ENCODE data around the gene TOMM7. TPM values are rescaled to one million over a fixed set of nuclear protein-coding genes. Genes with fewer than 3 reads are reported as not detected.

TOMM7 gene
- total RNA-seq, 4 donors from 2014 or later: 14.5 to 1,156 (median 144) TPM

DNA sequence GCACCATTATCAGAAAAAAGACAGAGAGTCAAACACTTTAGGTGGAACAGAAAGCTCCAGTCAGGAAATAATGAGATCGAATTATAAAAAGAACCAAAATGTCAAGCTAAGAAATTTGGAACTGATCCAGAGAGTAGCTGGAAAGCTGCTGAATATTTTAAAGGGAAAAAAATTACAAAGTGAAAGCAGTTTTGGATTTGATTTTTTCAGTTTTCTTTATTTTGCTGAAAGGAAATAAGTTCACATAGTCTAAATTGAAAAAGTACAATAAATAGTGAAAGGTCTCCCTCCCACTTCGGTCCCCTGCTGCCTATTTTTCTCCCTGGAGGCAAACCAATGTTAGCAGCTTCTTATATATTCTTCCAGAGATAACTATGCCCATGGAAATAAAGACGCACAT lies 11.3 kb upstream of the TOMM7 start:
- intact Hi-C loops (cut with DNase I; ENCODE audit: low total_unique reads): no loop called here
- no peaks in the 10 kb centered on the region for H3K36me3 ChIP-seq

DNA sequence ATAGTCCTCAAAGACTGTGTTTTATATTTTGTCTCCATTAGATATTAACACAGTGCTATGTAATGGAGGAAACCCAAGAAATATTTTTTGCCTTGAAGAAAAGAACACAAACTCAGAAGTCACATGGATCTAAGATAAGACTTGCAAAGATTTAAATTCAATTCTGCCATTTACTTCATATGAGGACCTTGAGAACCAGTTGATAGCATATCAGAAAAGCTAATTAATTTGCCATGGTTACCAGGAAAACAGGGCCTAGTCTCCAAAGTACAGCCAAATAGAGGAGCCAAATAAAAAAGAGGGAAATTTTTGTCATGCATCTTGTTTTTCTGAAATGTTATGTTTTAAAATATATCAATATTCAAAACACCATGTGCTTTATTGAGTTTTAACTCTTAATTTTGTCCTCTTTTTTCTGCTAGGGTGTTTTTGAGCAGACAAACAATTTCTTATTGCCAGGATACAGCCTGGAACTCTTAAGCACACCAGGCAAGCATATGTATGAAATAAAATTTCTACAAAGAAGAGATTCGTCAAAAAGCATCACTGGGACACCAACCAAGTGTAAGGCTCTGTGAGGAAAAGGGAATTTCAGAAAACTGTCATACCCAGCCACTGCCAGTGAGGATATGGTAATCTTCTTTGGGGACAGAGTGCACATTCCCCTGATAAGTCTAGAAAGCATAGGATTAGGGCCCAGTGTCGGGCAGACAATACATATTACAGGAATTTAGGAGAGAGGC lies 10.6 kb upstream of the TOMM7 start:
- Histone ChIP-seq H3K9me3 (no peaks in the 10 kb centered on the region), H3K4me3 (no peak overlapping the region), H3K27me3 (no peaks in the 10 kb centered on the region), H3K36me3 (no peaks in the 10 kb centered on the region), H3K27ac (no peak overlapping the region), H3K4me1 (no peaks in the 10 kb centered on the region)
- intact Hi-C loops (cut with DNase I; ENCODE audit: low total_unique reads): no loop called here
- WGBS, 2 donors (ENCODE audit: low coverage in 1 of 2): 57 to 70% methylated on average over 2 of the region's 2 CpGs
- no peak for DNase-seq
- TF ChIP-seq POLR2A (IDR thresholded peaks at IDR 0.05) (no peak), EP300 (IDR thresholded peaks at IDR 0.05; ENCODE audit: low read depth) (no peak), POLR2AphosphoS5 (IDR thresholded peaks at IDR 0.05) (no peak)
- TF ChIP-seq, protein P1, sequence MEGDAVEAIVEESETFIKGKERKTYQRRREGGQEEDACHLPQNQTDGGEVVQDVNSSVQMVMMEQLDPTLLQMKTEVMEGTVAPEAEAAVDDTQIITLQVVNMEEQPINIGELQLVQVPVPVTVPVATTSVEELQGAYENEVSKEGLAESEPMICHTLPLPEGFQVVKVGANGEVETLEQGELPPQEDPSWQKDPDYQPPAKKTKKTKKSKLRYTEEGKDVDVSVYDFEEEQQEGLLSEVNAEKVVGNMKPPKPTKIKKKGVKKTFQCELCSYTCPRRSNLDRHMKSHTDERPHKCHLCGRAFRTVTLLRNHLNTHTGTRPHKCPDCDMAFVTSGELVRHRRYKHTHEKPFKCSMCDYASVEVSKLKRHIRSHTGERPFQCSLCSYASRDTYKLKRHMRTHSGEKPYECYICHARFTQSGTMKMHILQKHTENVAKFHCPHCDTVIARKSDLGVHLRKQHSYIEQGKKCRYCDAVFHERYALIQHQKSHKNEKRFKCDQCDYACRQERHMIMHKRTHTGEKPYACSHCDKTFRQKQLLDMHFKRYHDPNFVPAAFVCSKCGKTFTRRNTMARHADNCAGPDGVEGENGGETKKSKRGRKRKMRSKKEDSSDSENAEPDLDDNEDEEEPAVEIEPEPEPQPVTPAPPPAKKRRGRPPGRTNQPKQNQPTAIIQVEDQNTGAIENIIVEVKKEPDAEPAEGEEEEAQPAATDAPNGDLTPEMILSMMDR (IDR thresholded peaks at IDR 0.05): no peak
- in situ Hi-C loops (cut with MboI; ENCODE audit: low pct_ligation_motif_present in 1 of 4, low pct_unique_long_range_greater_than_20kb in 1 of 4, low sequenced_read_pairs in 3 of 4): loop anchor here in 1 of 4 donors (25.0 kb wide), 1 partner anchor 179 kb away; the partner anchor contains the start of gene HYCC1

More for the DNA sequence above, 11.3 kb upstream of the TOMM7 start:
- TF ChIP-seq EP300 (IDR thresholded peaks at IDR 0.05; ENCODE audit: low read depth): no peak
- no peak for TF ChIP-seq POLR2AphosphoS5 (IDR thresholded peaks at IDR 0.05)
- TF ChIP-seq POLR2A (IDR thresholded peaks at IDR 0.05): no peak
- TF ChIP-seq, protein P1 (IDR thresholded peaks at IDR 0.05): no peak
- no peaks in the 10 kb centered on the region for H3K9me3 ChIP-seq
- in situ Hi-C loops (cut with MboI; ENCODE audit: low pct_ligation_motif_present in 1 of 4, low pct_unique_long_range_greater_than_20kb in 1 of 4, low sequenced_read_pairs in 3 of 4): loop anchor here in 1 of 4 donors (25.0 kb wide), 1 partner anchor 178 kb away; the partner anchor contains the start of gene HYCC1
- H3K27me3 ChIP-seq: no peaks in the 10 kb centered on the region
- no peak for DNase-seq
- H3K4me1 ChIP-seq: no peaks in the 10 kb centered on the region
- H3K4me3 ChIP-seq: no peak overlapping the region
- H3K27ac ChIP-seq: no peak overlapping the region
- 46 to 55% methylated on average over 3 of the region's 3 CpGs for WGBS, 2 donors (ENCODE audit: low coverage in 1 of 2)

DNA sequence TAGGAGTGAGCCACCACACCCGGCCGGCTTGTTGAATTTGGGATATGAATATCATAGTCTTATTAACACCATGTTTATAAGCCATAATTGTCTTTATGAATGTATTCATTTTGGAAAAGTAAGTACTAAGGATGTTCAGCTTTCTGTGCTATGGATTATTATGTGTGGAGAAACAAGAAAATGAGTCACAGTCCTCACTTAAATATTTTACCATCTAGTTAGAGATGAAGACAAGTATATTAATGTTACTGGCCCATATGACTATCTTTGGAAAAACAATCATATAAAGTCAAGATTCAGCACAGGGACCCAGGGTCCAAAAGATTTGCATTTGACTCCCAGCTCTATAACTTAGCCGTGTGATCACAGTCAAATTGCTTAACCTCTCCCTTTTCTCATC lies 9.8 kb upstream of the TOMM7 start:
- intact Hi-C loops (cut with DNase I; ENCODE audit: low total_unique reads) (no loop called here), in situ Hi-C loops (cut with MboI; ENCODE audit: low pct_ligation_motif_present in 1 of 4, low pct_unique_long_range_greater_than_20kb in 1 of 4, low sequenced_read_pairs in 3 of 4) (loop anchor here in 1 of 4 donors (25.0 kb wide), 1 partner anchor 180 kb away; the partner anchor contains the start of gene HYCC1)
- TF ChIP-seq, protein P1 (IDR thresholded peaks at IDR 0.05): no peak
- TF ChIP-seq POLR2A (IDR thresholded peaks at IDR 0.05): no peak
- TF ChIP-seq POLR2AphosphoS5 (IDR thresholded peaks at IDR 0.05): no peak
- no peak for TF ChIP-seq EP300 (IDR thresholded peaks at IDR 0.05; ENCODE audit: low read depth)
- Histone ChIP-seq H3K4me1 (no peaks in the 10 kb centered on the region), H3K4me3 (no peak overlapping the region), H3K27ac (no peak overlapping the region), H3K36me3 (no peaks in the 10 kb centered on the region), H3K9me3 (no peaks in the 10 kb centered on the region), H3K27me3 (peaks cover 4% of the 10 kb centered on the region)
- DNase-seq: no peak
- WGBS, 2 donors (ENCODE audit: low coverage in 1 of 2): 80 to 93% methylated on average over 2 to 3 of the region's 3 CpGs

DNA sequence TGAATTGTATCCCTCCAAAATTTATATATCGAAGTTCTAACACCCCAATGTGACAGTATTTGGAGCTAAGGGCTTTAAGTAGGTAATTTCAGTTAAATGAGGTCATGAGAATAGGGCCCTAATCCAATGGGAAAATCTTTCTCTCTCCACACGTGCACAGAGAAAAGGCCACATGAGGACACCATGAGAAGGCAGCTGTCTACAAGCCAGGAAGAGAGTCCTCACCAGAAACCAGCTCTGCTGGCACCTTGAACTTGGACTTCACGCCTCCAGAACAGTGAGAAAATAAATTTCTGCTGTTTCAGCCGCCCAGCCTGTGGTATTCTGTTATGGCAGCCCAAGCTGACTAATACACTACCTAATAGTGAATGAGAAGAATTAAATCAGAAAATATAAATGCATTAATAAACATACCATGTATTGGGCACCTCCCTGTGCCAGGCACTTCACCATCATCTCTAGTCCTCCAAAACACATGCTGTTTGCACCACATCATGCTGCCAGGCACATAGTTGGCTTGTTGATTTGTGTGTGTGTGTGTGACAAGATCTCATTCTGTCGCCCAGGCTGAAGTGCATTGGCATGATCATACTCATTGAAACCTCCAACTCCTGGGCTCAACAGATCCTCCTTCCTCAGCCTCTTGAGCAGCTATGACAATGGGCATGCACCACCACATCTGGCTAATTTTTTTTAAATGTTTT lies 9.1 kb upstream of the TOMM7 start:
- Histone ChIP-seq H3K27me3 (peaks cover 11% of the 10 kb centered on the region), H3K4me1 (no peaks in the 10 kb centered on the region), H3K36me3 (no peaks in the 10 kb centered on the region), H3K27ac (no peak overlapping the region), H3K9me3 (no peaks in the 10 kb centered on the region), H3K4me3 (no peak overlapping the region)
- no peak for DNase-seq
- TF ChIP-seq POLR2AphosphoS5 (IDR thresholded peaks at IDR 0.05) (no peak), EP300 (IDR thresholded peaks at IDR 0.05; ENCODE audit: low read depth) (no peak), POLR2A (IDR thresholded peaks at IDR 0.05) (no peak)
- TF ChIP-seq, protein P1 (IDR thresholded peaks at IDR 0.05): no peak
- intact Hi-C loops (cut with DNase I; ENCODE audit: low total_unique reads) (no loop called here), in situ Hi-C loops (cut with MboI; ENCODE audit: low pct_ligation_motif_present in 1 of 4, low pct_unique_long_range_greater_than_20kb in 1 of 4, low sequenced_read_pairs in 3 of 4) (loop anchor here in 1 of 4 donors (25.0 kb wide), 1 partner anchor 181 kb away; the partner anchor contains the start of gene HYCC1)
- WGBS, 2 donors (ENCODE audit: low coverage in 1 of 2): 73% methylated on average over 4 to 5 of the region's 5 CpGs
